ENCODE data around the gene FNBP1L.
"Not testable (repeated sequence)": the region's sequence is repeated elsewhere in the genome, so short reads cannot be mapped to it uniquely, and the experiment has no call there.

GRCh38 chr1:93469223-93469622 is 21.3 kb downstream of the FNBP1L start:
- not testable (repeated sequence) for TF ChIP-seq CTCF (conservative IDR thresholded peaks at IDR 0.05; ENCODE audit: low read length); EZH2phosphoT487 (IDR thresholded peaks at IDR 0.05; ENCODE audit: borderline replicate concordance)

Data from Loucy (cell line).